ENCODE results near the gene GOLGA6A.
"Not testable (repeated sequence)": the region's sequence is repeated elsewhere in the genome, so short reads cannot be mapped to it uniquely, and the experiment has no call there.

Gene GOLGA6A

GRCh38 chr15:74099963-74100733 is 17.8 kb upstream of the GOLGA6A start:
- not testable (repeated sequence) for DNase-seq

GRCh38 chr15:74096753-74097474 is 14.6 kb upstream of the GOLGA6A start:
- not testable (repeated sequence) for DNase-seq

- not testable (repeated sequence) for DNase-seq
Observed at GRCh38 chr15:74095610-74096009, 13.3 kb upstream of the GOLGA6A start.

GRCh38 chr15:74094567-74094966 is 12.2 kb upstream of the GOLGA6A start:
- not testable (repeated sequence) for DNase-seq

GRCh38 chr15:74075781-74076180 is 6.6 kb downstream of the GOLGA6A start:
- not testable (repeated sequence) for DNase-seq

GRCh38 chr15:74072614-74073337 is 9.6 kb downstream of the GOLGA6A start:
- DNase-seq, result not testable (repeated sequence)

GRCh38 chr15:74072132-74072531 is 10.2 kb downstream of the GOLGA6A start:
- not testable (repeated sequence) for DNase-seq

GRCh38 chr15:74071645-74072044 is 10.7 kb downstream of the GOLGA6A start:
- not testable (repeated sequence) for DNase-seq

GRCh38 chr15:74065684-74066411 is 16.5 kb downstream of the GOLGA6A start:
- DNase-seq, result not testable (repeated sequence)

GRCh38 chr15:74064822-74065221 is 17.5 kb downstream of the GOLGA6A start:
- not testable (repeated sequence) for DNase-seq

- not testable (repeated sequence) for DNase-seq
Observed at GRCh38 chr15:74064183-74064582, 18.2 kb downstream of the GOLGA6A start.

- DNase-seq, result not testable (repeated sequence)
Observed at GRCh38 chr15:74063425-74064146, 18.8 kb downstream of the GOLGA6A start.

- DNase-seq, result no peak
Observed at GRCh38 chr15:74062671-74063070, 19.7 kb downstream of the GOLGA6A start.

- no peak for DNase-seq
Observed at GRCh38 chr15:74062236-74062635, 20.1 kb downstream of the GOLGA6A start.

GRCh38 chr15:74060251-74060650 is 22.1 kb downstream of the GOLGA6A start:
- DNase-seq, result no peak

GRCh38 chr15:74059050-74059833 is 23.1 kb downstream of the GOLGA6A start:
- not testable (repeated sequence) for DNase-seq

- not testable (repeated sequence) for DNase-seq
Observed at GRCh38 chr15:74056330-74056729, 26.0 kb downstream of the GOLGA6A start.

- no peak for DNase-seq
Observed at GRCh38 chr15:74055804-74056203, 26.5 kb downstream of the GOLGA6A start.

GRCh38 chr15:74053941-74054529 is 28.3 kb downstream of the GOLGA6A start:
- DNase-seq, result peak; percentile 18 to 25

- DNase-seq, result no peak
Observed at GRCh38 chr15:74053517-74053916, 28.8 kb downstream of the GOLGA6A start.
